ENCODE data around the gene OPRL1. TPM values are rescaled to one million over a fixed set of nuclear protein-coding genes. Genes with fewer than 3 reads are reported as not detected.

OPRL1 gene
- total RNA-seq, 1 experiment from 2014 or later = 3.9 TPM

GRCh38 chr20:64110411-64111068 lies 30.7 kb downstream of the OPRL1 start:
- Histone ChIP-seq H3K4me1 (ENCODE audit: control insufficient read depth, insufficient read depth, low read length) (no peaks in the 10 kb centered on the region; the same call in 1 of the 2 replicates), H3K27ac (ENCODE audit: low read length) (no peak overlapping the region), H3K4me3 (ENCODE audit: low read depth in 2 of 2, low read length in 2 of 2) (no peak overlapping the region), H3K27me3 (ENCODE audit: control insufficient read depth, insufficient read depth, low read length) (no peaks in the 10 kb centered on the region), H3K9me3 (ENCODE audit: control insufficient read depth, insufficient read depth, low read depth, low read length) (no peaks in the 10 kb centered on the region), H3K36me3 (ENCODE audit: control insufficient read depth, insufficient read depth, low read length) (no peaks in the 10 kb centered on the region)
- no TSS peak for BruUV-seq (replicated peaks)
- in situ Hi-C loops (cut with HindIII; ENCODE audit: low pct_unique_long_range_greater_than_20kb, low sequenced_read_pairs) = no loop called here
- intact Hi-C loops (cut with micrococcal nuclease; ENCODE audit: unreplicated experiment) = no loop called here
- TF ChIP-seq POLR2AphosphoS5 (IDR thresholded peaks at IDR 0.05; ENCODE audit: low read depth, low read length) = no peak
- no peak for TF ChIP-seq SIN3A (IDR thresholded peaks at IDR 0.05; ENCODE audit: borderline replicate concordance, insufficient read depth, low read depth, low read length)
- TF ChIP-seq TCF7L2 (IDR thresholded peaks at IDR 0.05; ENCODE audit: low read depth, low read length) = no peak
- TF ChIP-seq, protein P1, sequence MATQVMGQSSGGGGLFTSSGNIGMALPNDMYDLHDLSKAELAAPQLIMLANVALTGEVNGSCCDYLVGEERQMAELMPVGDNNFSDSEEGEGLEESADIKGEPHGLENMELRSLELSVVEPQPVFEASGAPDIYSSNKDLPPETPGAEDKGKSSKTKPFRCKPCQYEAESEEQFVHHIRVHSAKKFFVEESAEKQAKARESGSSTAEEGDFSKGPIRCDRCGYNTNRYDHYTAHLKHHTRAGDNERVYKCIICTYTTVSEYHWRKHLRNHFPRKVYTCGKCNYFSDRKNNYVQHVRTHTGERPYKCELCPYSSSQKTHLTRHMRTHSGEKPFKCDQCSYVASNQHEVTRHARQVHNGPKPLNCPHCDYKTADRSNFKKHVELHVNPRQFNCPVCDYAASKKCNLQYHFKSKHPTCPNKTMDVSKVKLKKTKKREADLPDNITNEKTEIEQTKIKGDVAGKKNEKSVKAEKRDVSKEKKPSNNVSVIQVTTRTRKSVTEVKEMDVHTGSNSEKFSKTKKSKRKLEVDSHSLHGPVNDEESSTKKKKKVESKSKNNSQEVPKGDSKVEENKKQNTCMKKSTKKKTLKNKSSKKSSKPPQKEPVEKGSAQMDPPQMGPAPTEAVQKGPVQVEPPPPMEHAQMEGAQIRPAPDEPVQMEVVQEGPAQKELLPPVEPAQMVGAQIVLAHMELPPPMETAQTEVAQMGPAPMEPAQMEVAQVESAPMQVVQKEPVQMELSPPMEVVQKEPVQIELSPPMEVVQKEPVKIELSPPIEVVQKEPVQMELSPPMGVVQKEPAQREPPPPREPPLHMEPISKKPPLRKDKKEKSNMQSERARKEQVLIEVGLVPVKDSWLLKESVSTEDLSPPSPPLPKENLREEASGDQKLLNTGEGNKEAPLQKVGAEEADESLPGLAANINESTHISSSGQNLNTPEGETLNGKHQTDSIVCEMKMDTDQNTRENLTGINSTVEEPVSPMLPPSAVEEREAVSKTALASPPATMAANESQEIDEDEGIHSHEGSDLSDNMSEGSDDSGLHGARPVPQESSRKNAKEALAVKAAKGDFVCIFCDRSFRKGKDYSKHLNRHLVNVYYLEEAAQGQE (IDR thresholded peaks at IDR 0.05; ENCODE audit: insufficient read depth in 1 of 2, low read depth in 2 of 2, low read length in 1 of 2) = no peak
- TF ChIP-seq CTCF (IDR thresholded peaks at IDR 0.05) = no peak
- ATAC-seq = no peak
- ChIA-PET CTCF (no interaction called here), POLR2A (no interaction called here)
- DNase-seq (ENCODE audit: low read depth, low spot score) = no peak

DNA sequence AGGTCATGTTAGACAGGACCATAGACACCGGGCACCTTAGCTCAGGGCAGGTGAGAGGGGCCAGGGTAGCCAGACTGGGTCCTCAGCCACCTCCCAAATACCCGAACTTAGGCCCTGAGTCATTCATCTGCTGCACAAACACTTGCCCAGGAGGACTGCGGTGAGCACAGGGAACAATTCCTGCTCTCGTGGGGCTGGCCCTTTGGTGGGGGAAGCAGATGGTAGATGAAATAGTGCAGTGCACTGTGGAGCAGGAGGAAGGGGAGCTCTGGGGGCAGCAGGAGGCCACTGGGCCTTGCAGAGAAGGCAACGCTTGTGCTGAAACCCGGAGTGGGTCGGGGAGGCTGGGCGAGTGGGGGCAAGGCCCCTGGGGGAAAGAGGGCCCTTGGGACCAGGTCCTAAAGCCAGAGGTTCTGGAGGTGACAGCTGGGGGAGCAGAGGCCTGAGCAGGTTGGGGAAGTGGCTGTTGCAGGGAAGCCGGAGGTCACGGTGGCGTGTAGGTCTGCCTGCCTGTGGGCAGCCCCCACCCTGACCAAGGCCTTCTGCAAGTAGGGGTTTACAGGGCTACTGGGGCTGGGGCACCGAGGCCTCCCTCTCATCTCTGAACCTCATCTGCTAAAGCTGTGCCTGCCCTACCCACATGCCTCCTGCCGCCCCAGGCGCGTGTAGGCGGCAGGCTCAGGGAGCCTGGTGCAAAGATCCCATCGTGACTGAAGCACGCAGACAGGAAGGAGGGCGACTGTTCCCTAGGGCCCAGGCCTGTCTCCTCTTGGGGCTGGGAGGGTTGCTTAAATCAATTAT lies 32.2 kb downstream of the OPRL1 start:
- H3K27me3 ChIP-seq (ENCODE audit: control insufficient read depth, insufficient read depth, low read length) = no peaks in the 10 kb centered on the region
- H3K27ac ChIP-seq (ENCODE audit: low read length) = no peak overlapping the region
- ChIA-PET CTCF (no interaction called here), POLR2A (no interaction called here)
- no peaks in the 10 kb centered on the region; the same call in 1 of the 2 replicates for H3K4me1 ChIP-seq (ENCODE audit: control insufficient read depth, insufficient read depth, low read length)
- no peaks in the 10 kb centered on the region for H3K36me3 ChIP-seq (ENCODE audit: control insufficient read depth, insufficient read depth, low read length)
- no peak for DNase-seq (ENCODE audit: low read depth, low spot score)
- no peak overlapping the region for H3K4me3 ChIP-seq (ENCODE audit: low read depth in 2 of 2, low read length in 2 of 2)
- in situ Hi-C loops (cut with HindIII; ENCODE audit: low pct_unique_long_range_greater_than_20kb, low sequenced_read_pairs) (no loop called here), intact Hi-C loops (cut with micrococcal nuclease; ENCODE audit: unreplicated experiment) (no loop called here)
- TF ChIP-seq TCF7L2 (IDR thresholded peaks at IDR 0.05; ENCODE audit: low read depth, low read length) (no peak), POLR2AphosphoS5 (IDR thresholded peaks at IDR 0.05; ENCODE audit: low read depth, low read length) (no peak), CTCF (IDR thresholded peaks at IDR 0.05) (no peak), SIN3A (IDR thresholded peaks at IDR 0.05; ENCODE audit: borderline replicate concordance, insufficient read depth, low read depth, low read length) (no peak)
- TF ChIP-seq, protein P1 (IDR thresholded peaks at IDR 0.05; ENCODE audit: insufficient read depth in 1 of 2, low read depth in 2 of 2, low read length in 1 of 2) = no peak
- BruUV-seq (replicated peaks) = no TSS peak
- no peaks in the 10 kb centered on the region for H3K9me3 ChIP-seq (ENCODE audit: control insufficient read depth, insufficient read depth, low read depth, low read length)
- ATAC-seq = no peak

All from Panc1 (cell line).